ENCODE data around the gene SNRPA1.

DNA sequence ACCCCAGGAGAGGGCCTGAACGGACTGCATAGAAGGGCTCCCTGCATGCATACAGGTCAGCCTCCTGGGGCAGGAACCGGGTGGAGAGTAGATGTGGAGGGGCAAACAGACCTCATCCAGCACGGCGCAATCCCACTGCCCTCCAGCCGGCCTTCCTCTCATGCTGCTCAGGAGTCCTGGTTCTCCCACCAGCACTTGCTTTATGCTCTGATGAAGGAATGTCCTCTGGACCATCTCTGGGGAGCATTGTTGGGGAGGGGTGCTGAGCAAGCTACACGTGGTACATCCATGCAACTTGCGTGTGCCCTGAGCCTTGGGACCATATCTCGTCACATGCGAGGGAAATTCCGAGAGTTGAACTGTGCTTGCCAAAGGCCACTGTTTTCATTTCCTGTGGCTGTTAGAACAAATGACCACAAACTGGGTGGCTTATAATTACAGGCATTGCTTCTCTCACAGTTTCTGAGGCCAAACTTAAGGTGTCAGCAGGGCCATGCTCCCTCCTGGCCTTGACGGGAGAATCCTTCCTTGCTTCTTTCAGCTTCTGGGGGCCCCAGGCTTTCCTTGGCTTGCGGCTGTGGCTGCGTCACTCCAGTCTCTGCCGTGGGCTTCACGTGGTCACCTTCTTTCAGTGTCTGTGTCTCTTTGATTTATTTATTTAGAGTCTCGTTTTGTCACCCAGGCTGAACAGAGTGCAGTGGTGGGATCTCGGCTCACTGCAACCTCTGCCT, 30.0 kb downstream of the SNRPA1 start:
- TF ChIP-seq, protein P1, sequence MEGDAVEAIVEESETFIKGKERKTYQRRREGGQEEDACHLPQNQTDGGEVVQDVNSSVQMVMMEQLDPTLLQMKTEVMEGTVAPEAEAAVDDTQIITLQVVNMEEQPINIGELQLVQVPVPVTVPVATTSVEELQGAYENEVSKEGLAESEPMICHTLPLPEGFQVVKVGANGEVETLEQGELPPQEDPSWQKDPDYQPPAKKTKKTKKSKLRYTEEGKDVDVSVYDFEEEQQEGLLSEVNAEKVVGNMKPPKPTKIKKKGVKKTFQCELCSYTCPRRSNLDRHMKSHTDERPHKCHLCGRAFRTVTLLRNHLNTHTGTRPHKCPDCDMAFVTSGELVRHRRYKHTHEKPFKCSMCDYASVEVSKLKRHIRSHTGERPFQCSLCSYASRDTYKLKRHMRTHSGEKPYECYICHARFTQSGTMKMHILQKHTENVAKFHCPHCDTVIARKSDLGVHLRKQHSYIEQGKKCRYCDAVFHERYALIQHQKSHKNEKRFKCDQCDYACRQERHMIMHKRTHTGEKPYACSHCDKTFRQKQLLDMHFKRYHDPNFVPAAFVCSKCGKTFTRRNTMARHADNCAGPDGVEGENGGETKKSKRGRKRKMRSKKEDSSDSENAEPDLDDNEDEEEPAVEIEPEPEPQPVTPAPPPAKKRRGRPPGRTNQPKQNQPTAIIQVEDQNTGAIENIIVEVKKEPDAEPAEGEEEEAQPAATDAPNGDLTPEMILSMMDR (IDR thresholded peaks at IDR 0.05; ENCODE audit: low read depth, low read length): no peak
- TF ChIP-seq, protein P2, sequence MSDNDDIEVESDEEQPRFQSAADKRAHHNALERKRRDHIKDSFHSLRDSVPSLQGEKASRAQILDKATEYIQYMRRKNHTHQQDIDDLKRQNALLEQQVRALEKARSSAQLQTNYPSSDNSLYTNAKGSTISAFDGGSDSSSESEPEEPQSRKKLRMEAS (IDR thresholded peaks at IDR 0.05; ENCODE audit: low read depth, low read length): 0 out of 2 replicates have a peak, but pooled peaks have one; percentile 8
- TF ChIP-seq POLR2A (IDR thresholded peaks at IDR 0.05; ENCODE audit: extremely low read depth, insufficient read length): no peak
- no peak for TF ChIP-seq MYC (IDR thresholded peaks at IDR 0.05; ENCODE audit: low read depth, low read length)
